Inflammatory macrophage treated with lipopolysaccharide for 4 hours (primary cell): ENCODE measurements around the gene RNF146.
"Not testable (repeated sequence)": the region's sequence is repeated elsewhere in the genome, so short reads cannot be mapped to it uniquely, and the experiment has no call there.

Source experiments
- DNase-seq: peaks from one replicate; pipeline ENCODE4 v3.0.0-alpha.2; 2020

Gene RNF146

GRCh38 chr6:127266178-127266891, at the start of gene RNF146:
RNF146 (plus strand) TSS chr6:127266864; CDS start chr6:127280339, 13,475 bp downstream.
- peak; percentile 86 for DNase-seq

DNA sequence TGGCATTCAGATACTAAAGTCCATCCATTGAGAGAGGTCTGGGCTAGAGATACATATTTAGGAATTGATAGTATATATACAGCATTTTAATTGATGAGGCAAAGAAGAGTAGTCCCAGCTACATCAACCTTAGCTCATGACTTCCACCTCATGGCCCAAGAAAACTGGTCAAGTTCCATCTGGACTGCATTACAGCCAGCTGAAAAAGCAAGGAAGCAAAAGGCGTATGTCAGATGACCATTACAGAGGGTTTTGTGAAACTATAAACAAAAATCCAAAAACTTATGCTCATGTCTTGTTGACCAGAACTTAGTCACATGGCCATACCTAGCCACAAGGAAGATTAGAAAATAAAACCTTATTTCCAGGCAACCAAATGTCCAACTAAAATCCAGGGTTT, 46.8 kb upstream of the RNF146 start:
- DNase-seq: no peak

- no peak for DNase-seq
These were observed 45.5 kb upstream of the RNF146 start for GRCh38 chr6:127221201-127221600.

- DNase-seq: no peak
These were observed 44.2 kb upstream of the RNF146 start for GRCh38 chr6:127222418-127222817.

GRCh38 chr6:127225497-127225896, 41.2 kb upstream of the RNF146 start:
- DNase-seq: no peak

DNA sequence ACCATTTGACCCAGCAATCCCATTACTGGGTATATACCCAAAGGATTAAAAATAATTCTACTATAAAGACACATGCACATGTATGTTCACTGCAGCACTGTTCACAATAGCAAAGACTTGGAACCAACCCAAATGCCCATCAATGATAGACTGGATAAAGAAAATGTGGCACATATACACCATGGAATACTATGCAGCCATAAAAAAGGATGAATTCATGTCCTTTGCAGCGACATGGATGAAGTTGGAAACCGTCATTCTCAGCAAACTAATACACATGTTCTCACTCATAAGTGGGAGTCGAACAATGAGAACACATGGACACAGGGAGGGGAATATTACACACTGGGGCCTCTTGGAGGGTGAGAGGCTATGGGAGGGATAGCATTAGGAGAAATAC, 32.8 kb upstream of the RNF146 start:
- not testable (repeated sequence) for DNase-seq

- DNase-seq: no peak
These were observed 23.2 kb upstream of the RNF146 start for GRCh38 chr6:127243501-127243900.

DNA sequence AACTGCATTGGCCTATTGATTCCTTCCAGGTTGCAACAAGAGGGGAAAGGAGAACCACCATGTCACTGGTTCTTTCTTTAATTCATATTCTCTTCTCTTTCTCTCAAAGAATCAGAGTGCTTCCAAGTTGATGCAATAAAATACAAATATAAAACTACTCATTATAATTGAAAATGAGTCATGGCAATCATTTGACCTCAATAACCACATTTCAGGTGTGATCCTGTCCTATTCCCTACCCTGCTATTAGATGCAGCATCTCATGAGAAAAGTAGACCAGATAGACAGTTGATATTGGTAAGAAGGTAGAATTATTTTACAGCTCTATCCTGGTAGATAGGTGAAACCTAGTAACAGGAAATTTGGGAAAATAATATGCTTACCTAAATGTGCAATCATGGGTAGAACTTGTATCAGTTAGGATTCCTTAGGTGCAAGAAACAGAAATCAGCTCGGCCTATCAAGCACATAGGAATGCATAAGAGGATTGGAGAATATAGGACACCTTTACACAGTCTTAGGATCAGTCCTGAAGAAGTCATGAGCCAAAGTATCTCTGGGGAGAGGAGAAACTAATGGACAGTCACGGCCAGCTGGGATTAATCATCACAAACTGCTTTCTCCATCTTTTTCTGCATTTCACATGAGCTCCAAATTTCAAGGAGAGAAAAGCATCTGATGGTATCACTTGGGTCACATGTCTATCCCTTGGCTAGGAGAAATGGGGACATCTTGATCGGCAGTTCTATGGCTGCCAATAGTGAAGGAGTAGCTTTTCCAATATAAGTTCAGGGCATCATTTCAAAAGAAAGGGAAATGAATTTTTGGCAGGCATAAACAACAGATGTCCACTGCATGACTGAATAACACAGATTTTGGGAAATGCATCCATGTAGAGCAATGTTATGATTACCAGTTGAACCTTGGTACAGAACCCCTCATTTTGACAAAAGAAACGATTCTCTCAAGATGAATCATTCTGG, 19.3 kb upstream of the RNF146 start:
- no peak for DNase-seq

- no peak for DNase-seq
These were observed 17.0 kb upstream of the RNF146 start for GRCh38 chr6:127249621-127250020.

DNA sequence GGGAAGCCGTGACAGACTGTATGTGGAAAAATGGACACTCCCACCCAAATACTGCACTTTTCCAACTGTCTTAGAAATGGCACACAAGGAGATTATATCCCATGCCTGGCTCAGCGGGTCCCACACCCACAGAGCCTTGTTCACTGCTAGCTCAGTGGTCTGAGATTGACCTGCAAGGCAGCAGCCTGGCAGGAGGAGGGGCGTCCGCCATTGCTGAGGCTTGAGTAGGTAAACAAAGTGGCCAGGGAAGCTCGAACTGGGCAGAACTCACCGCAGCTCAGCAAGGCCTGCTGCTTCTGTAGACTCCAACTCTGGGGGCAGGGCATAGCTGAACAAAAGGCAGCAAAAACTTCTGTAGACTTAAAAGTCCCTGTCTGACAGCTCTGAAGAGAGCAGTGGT, 11.4 kb upstream of the RNF146 start:
- no peak for DNase-seq

- DNase-seq: no peak
These were observed 3.8 kb upstream of the RNF146 start for GRCh38 chr6:127262896-127263295.

- DNase-seq: no peak
These were observed 3.2 kb upstream of the RNF146 start for GRCh38 chr6:127263481-127263880.

GRCh38 chr6:127266892-127267645, 405 bp downstream of the RNF146 start:
- peak; percentile 61 for DNase-seq

DNA sequence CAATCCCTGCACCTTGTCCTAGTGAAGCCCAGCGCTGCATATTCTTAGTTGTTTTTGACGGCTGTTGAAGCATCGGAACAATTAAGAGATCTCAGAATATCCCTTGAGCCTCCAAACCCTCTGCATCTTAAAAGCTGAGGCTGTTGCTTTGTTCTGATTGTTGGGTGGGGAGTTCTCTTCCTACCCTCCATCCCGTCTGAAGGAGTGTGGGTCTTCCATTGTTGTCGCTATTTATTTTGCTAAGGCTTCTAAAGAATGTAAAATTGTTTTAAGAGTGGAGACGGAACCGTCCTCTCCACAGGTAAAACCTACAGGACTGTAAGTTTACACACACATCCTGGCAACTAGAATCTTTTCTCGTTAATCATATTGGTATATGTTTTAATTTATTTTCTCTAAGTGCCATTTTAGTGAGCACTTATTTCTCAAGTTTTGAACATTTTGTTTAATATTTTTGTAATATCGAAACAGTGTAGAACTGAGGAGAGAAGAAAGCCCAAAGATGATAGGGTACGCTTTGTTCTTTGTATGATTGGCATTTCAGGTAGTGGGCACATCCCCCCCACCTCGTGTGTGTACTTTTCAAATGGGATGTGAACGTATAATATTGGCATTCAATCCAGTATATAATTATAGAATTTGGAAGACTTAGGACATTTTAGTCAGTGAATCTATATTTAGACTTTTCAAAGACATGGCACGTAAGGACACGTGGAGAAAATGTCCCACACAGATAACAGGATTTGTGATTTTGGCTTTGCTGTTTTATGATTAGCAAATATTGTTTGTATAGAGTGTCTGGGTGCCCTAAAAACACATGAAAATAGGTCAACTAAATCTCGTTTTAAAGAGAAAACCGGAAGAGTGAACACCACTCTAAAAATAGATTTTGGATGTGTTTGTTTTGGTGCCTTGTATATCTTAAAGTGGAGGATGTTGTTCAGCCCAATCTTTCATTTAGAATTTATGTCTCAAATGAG, 1.3 kb downstream of the RNF146 start:
- DNase-seq: no peak

GRCh38 chr6:127272576-127272975, 5.9 kb downstream of the RNF146 start:
- DNase-seq: peak; percentile 40

DNA sequence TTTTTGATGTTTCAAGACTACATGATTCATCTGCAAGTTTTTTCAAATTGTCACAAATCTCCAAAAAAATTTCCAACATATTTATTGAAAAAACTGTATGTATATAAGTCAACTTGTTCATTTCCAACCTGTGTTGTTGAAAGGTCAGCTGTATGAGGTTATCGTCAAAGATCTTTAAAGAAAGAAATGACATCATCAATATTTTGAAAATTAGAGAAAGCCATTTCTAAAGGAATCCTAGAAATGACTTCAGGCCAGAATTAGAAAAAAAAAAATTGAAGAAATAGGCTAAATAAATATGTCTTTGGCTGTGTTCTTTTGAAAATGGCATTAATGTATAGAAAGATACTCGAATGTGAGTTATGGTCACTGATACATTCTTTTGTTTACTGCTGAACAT, 6.8 kb downstream of the RNF146 start:
- no peak for DNase-seq

DNA sequence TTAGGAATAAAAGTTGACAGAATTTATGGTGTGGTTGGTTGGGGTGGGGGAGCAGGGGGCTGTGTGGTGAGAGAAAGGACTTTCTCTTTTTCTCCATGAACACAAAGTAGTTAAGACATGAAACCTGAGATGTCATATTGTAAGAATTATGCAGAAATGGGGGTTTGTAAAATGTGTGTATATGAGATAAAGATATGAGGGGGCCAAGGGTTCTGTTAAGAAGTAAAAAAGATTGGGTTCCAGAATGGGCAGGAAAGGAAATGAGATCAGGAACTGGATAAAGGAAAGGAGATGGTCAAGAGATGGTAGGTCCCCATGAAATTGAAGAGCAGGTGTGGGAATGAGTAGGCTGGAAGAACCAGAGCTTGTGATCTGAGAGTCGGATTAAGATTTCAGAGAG, 9.7 kb downstream of the RNF146 start:
- DNase-seq: no peak

GRCh38 chr6:127277878-127278843, 11.5 kb downstream of the RNF146 start:
- DNase-seq: no peak

GRCh38 chr6:127279815-127280214, 13.2 kb downstream of the RNF146 start:
- DNase-seq: no peak

GRCh38 chr6:127282184-127282583, 15.5 kb downstream of the RNF146 start:
- no peak for DNase-seq

- DNase-seq: no peak
These were observed 22.0 kb downstream of the RNF146 start for GRCh38 chr6:127288705-127289104.
